IPS-11a (cell line): ENCODE data around the gene CD244.

ENCODE experiments used
- H3K4me3 ChIP-seq: one replicate; pipeline ENCODE4 v1.5.1; 2013; ENCODE audit warnings: low read depth, low read length, control low read depth

Gene CD244

GRCh38 chr1:160781914-160782689, 80.6 kb downstream of the CD244 start:
- no peak overlapping the region for H3K4me3 ChIP-seq

GRCh38 chr1:160781186-160781766, 81.4 kb downstream of the CD244 start:
- H3K4me3 ChIP-seq, result no peak overlapping the region

- no peak overlapping the region for H3K4me3 ChIP-seq
Observed at GRCh38 chr1:160780398-160780755, 82.3 kb downstream of the CD244 start.
